Activated CD8-positive, alpha-beta memory T cell treated with anti-CD3 and anti-CD28 coated beads for 1 hour (primary cell): ENCODE data around the gene TWIST2.

ENCODE experiments used
- DNase-seq, 2 donors: peaks; one replicate each; pipeline ENCODE4 v3.0.0-alpha.2; 2020; ENCODE audit warnings: low read depth in 1 of 2; ENCODE audit errors: extremely low read depth in 1 of 2

The TWIST2 gene

GRCh38 chr2:238872026-238872425 is 24.1 kb downstream of the TWIST2 start:
- no peak for DNase-seq

- no peak for DNase-seq
These were observed 24.9 kb downstream of the TWIST2 start for GRCh38 chr2:238872628-238873380.

GRCh38 chr2:238873381-238873801 is 25.5 kb downstream of the TWIST2 start:
- no peak for DNase-seq

GRCh38 chr2:238873841-238874240 is 26.0 kb downstream of the TWIST2 start:
- no peak for DNase-seq

GRCh38 chr2:238874330-238875050 is 26.6 kb downstream of the TWIST2 start:
- DNase-seq, result no peak

GRCh38 chr2:238875101-238875470 is 27.2 kb downstream of the TWIST2 start:
- no peak for DNase-seq

- DNase-seq, result no peak
These were observed 27.8 kb downstream of the TWIST2 start for GRCh38 chr2:238875471-238876231.

GRCh38 chr2:238876232-238876630 is 28.3 kb downstream of the TWIST2 start:
- no peak for DNase-seq

- no peak for DNase-seq
These were observed 30.3 kb downstream of the TWIST2 start for GRCh38 chr2:238878051-238878735.

- DNase-seq, result no peak
These were observed 31.2 kb downstream of the TWIST2 start for GRCh38 chr2:238879043-238879442.

GRCh38 chr2:238879621-238880377 is 31.9 kb downstream of the TWIST2 start:
- DNase-seq, result no peak

- DNase-seq, result no peak
These were observed 33.6 kb downstream of the TWIST2 start for GRCh38 chr2:238881353-238882081.

GRCh38 chr2:238882082-238882755 is 34.3 kb downstream of the TWIST2 start:
- no peak for DNase-seq

- no peak for DNase-seq
These were observed 35.6 kb downstream of the TWIST2 start for GRCh38 chr2:238883421-238883901.

GRCh38 chr2:238884122-238884811 is 36.4 kb downstream of the TWIST2 start:
- no peak for DNase-seq

GRCh38 chr2:238884812-238885408 is 37.0 kb downstream of the TWIST2 start:
- DNase-seq, result no peak

GRCh38 chr2:238886453-238887094 is 38.7 kb downstream of the TWIST2 start:
- no peak for DNase-seq
